GM04504 (cell line): ENCODE measurements around the gene ALOX15.
"Not testable (repeated sequence)": the region's sequence is repeated elsewhere in the genome, so short reads cannot be mapped to it uniquely, and the experiment has no call there.

Experiments
- DNase-seq: peaks from one replicate; pipeline ENCODE4 v3.0.0-alpha.2; 2012; ENCODE audit warnings: low read depth

The ALOX15 gene

GRCh38 chr17:4592240-4593005 lies 49.1 kb downstream of the ALOX15 start:
- no peak for DNase-seq

- no peak for DNase-seq
Measured at GRCh38 chr17:4591529-4591928, 49.9 kb downstream of the ALOX15 start.

GRCh38 chr17:4590981-4591453 lies 50.5 kb downstream of the ALOX15 start:
- DNase-seq, result no peak

GRCh38 chr17:4590042-4590441 lies 51.4 kb downstream of the ALOX15 start:
- not testable (repeated sequence) for DNase-seq

GRCh38 chr17:4588898-4589625 lies 52.4 kb downstream of the ALOX15 start:
- DNase-seq, result no peak

- DNase-seq, result no peak
Measured at GRCh38 chr17:4588391-4588790, 53.1 kb downstream of the ALOX15 start.

- DNase-seq, result no peak
Measured at GRCh38 chr17:4587803-4588202, 53.7 kb downstream of the ALOX15 start.

GRCh38 chr17:4587195-4587594 lies 54.3 kb downstream of the ALOX15 start:
- no peak for DNase-seq

GRCh38 chr17:4586043-4586442 lies 55.4 kb downstream of the ALOX15 start:
- no peak for DNase-seq

- DNase-seq, result no peak
Measured at GRCh38 chr17:4585638-4585994, 55.9 kb downstream of the ALOX15 start.

GRCh38 chr17:4584917-4585637 lies 56.4 kb downstream of the ALOX15 start:
- no peak for DNase-seq

- DNase-seq, result no peak
Measured at GRCh38 chr17:4584101-4584916, 57.2 kb downstream of the ALOX15 start, which contains the start of gene SMTNL2. SMTNL2 (plus strand) TSS chr17:4584529; CDS start chr17:4584606, 77 bp downstream.

- no peak for DNase-seq
Measured at GRCh38 chr17:4583782-4584100, 57.7 kb downstream of the ALOX15 start.

GRCh38 chr17:4583206-4583605 lies 58.3 kb downstream of the ALOX15 start:
- DNase-seq, result no peak

GRCh38 chr17:4582691-4583090 lies 58.8 kb downstream of the ALOX15 start:
- DNase-seq, result no peak

GRCh38 chr17:4582101-4582501 lies 59.4 kb downstream of the ALOX15 start:
- DNase-seq, result no peak
